H9 (cell line): Measurements from ENCODE around the gene RAB11B. TPM values are rescaled to one million over a fixed set of nuclear protein-coding genes. Genes with fewer than 3 reads are reported as not detected.
"Not testable (repeated sequence)": the region's sequence is repeated elsewhere in the genome, so short reads cannot be mapped to it uniquely, and the experiment has no call there.

ENCODE experiments used
- DNase-seq: peaks from one replicate; pipeline ENCODE4 v3.0.0-alpha.2; 2017
- H2AFZ ChIP-seq: one replicate; pipeline ENCODE4 v1.6.1; 2013; ENCODE audit warnings: mild to moderate bottlenecking, low read length, control low read depth, moderate library complexity
- H2AK5ac ChIP-seq: 2 replicates; pipeline ENCODE4 v1.6.1; 2013; ENCODE audit warnings: low read length, control low read depth, mixed read lengths; ENCODE audit not compliant: insufficient read length
- H2BK120ac ChIP-seq: one replicate; pipeline ENCODE4 v1.6.1; 2013; ENCODE audit warnings: low read depth, mild to moderate bottlenecking, low read length, control low read depth, inconsistent platforms; ENCODE audit not compliant: poor library complexity, severe bottlenecking
- H2BK12ac ChIP-seq: 2 replicates; pipeline ENCODE4 v1.6.1; 2013; ENCODE audit warnings: low read length, control low read depth, mixed read lengths, low read depth; ENCODE audit not compliant: insufficient read length
- H2BK15ac ChIP-seq: 2 replicates; pipeline ENCODE4 v1.6.1; 2013; ENCODE audit warnings: low read depth, low read length, control low read depth
- H2BK20ac ChIP-seq: one replicate; pipeline ENCODE4 v1.6.1; 2013; ENCODE audit warnings: low read depth, mild to moderate bottlenecking, low read length, control low read depth, inconsistent platforms; ENCODE audit not compliant: poor library complexity, severe bottlenecking
- H2BK5ac ChIP-seq: 2 replicates; pipeline ENCODE4 v1.6.1; 2013; ENCODE audit warnings: low read length, control low read depth, mixed read lengths; ENCODE audit not compliant: insufficient read length
- H3K14ac ChIP-seq: 2 replicates; pipeline ENCODE4 v1.6.1; 2013; ENCODE audit warnings: low read length, control low read depth; ENCODE audit not compliant: insufficient read depth
- H3K18ac ChIP-seq: 2 replicates; pipeline ENCODE4 v1.6.1; 2013; ENCODE audit warnings: low read depth, mild to moderate bottlenecking, mixed read lengths, low read length, control low read depth; ENCODE audit not compliant: insufficient read length
- H3K23ac ChIP-seq: 2 replicates; pipeline ENCODE4 v1.6.1; 2013; ENCODE audit warnings: low read length, control low read depth, mixed read lengths, low read depth; ENCODE audit not compliant: insufficient read length
- H3K23me2 ChIP-seq: 2 replicates; pipeline ENCODE4 v1.6.1; 2013; ENCODE audit warnings: low read depth, mild to moderate bottlenecking, mixed read lengths, low read length, control low read depth; ENCODE audit not compliant: insufficient read length, poor library complexity, severe bottlenecking
- H3K27ac ChIP-seq: 2 replicates; pipeline ENCODE4 v1.5.1; 2013; ENCODE audit warnings: low read length, control low read depth, mixed read lengths, low read depth; ENCODE audit not compliant: insufficient read length
- H3K27me3 ChIP-seq: 2 replicates; pipeline ENCODE4 v1.6.1; 2013; ENCODE audit warnings: low read length, control low read depth, inconsistent platforms; ENCODE audit not compliant: insufficient read depth
- H3K4ac ChIP-seq: 2 replicates; pipeline ENCODE4 v1.6.1; 2013; ENCODE audit warnings: low read depth, mild to moderate bottlenecking, control low read depth, inconsistent platforms, low read length, moderate library complexity
- H3K4me1 ChIP-seq: 2 replicates; pipeline ENCODE4 v1.6.1; 2013; ENCODE audit warnings: low read length, control low read depth, inconsistent platforms; ENCODE audit not compliant: insufficient read depth
- H3K4me2 ChIP-seq: 2 replicates; pipeline ENCODE4 v1.6.1; 2013; ENCODE audit warnings: low read length, control low read depth, mixed read lengths; ENCODE audit not compliant: insufficient read length, insufficient read depth
- H3K56ac ChIP-seq: 2 replicates; pipeline ENCODE4 v1.6.1; 2013; ENCODE audit warnings: low read depth, mild to moderate bottlenecking, mixed read lengths, low read length, control low read depth; ENCODE audit not compliant: insufficient read length
- H3K79me1 ChIP-seq: 2 replicates; pipeline ENCODE4 v1.6.1; 2013; ENCODE audit warnings: low read depth, mild to moderate bottlenecking, moderate library complexity, low read length, control low read depth, inconsistent platforms; ENCODE audit not compliant: insufficient read depth, poor library complexity, severe bottlenecking
- H3K79me2 ChIP-seq: 2 replicates; pipeline ENCODE4 v1.6.1; 2013; ENCODE audit warnings: low read length, control low read depth, inconsistent platforms; ENCODE audit not compliant: insufficient read depth
- H3K9ac ChIP-seq: 2 replicates; pipeline ENCODE4 v1.6.1; 2013; ENCODE audit warnings: low read length, control low read depth, mixed read lengths; ENCODE audit not compliant: insufficient read length; ENCODE audit errors: extremely low read depth
- H3K9me3 ChIP-seq: one replicate; pipeline ENCODE4 v1.6.1; 2013; ENCODE audit warnings: low read depth, low read length, inconsistent platforms; ENCODE audit not compliant: control insufficient read depth
- H3T11ph ChIP-seq: one replicate; pipeline ENCODE4 v1.6.1; 2013; ENCODE audit warnings: mild to moderate bottlenecking, low read length, control low read depth, inconsistent platforms
- H4K20me1 ChIP-seq: one replicate; pipeline ENCODE4 v1.6.1; 2013; ENCODE audit not compliant: control insufficient read depth, insufficient read length, insufficient read depth
- H4K5ac ChIP-seq: 2 replicates; pipeline ENCODE4 v1.6.1; 2013; ENCODE audit warnings: low read depth, mild to moderate bottlenecking, mixed read lengths, low read length, control low read depth; ENCODE audit not compliant: insufficient read length
- H4K8ac ChIP-seq: replicated peaks from 2 replicates; pipeline ENCODE4 v1.6.1; 2013; ENCODE audit warnings: low read length, control low read depth, mixed read lengths, low read depth; ENCODE audit not compliant: insufficient read length
- H4K91ac ChIP-seq: 2 replicates; pipeline ENCODE4 v1.6.1; 2013; ENCODE audit warnings: low read depth, mild to moderate bottlenecking, moderate library complexity, mixed read lengths, low read length, control low read depth; ENCODE audit not compliant: insufficient read length
- H3K27ac Mint-ChIP-seq, 3 experiments: 2 replicates in 2 of 3; 3 replicates in 1 of 3; pipeline ENCODE4 v1.8.0; 2020 to 2021; ENCODE audit warnings: mixed read lengths in 3 of 3, mild to moderate bottlenecking in 1 of 3, moderate library complexity in 1 of 3
- H3K27me3 Mint-ChIP-seq: 2 replicates; pipeline ENCODE4 v1.8.0; 2021; ENCODE audit warnings: low read depth, mild to moderate bottlenecking, moderate library complexity, mixed read lengths
- H3K36me3 Mint-ChIP-seq, 3 experiments: 2 replicates in 2 of 3; 3 replicates in 1 of 3; pipeline ENCODE4 v1.8.0; 2020 to 2021; ENCODE audit warnings: low read depth in 3 of 3, mixed read lengths in 3 of 3; ENCODE audit not compliant: insufficient read depth in 1 of 3
- H3K4me1 Mint-ChIP-seq, 2 experiments: 2 replicates each; pipeline ENCODE4 v1.8.0; 2020; ENCODE audit warnings: mixed read lengths in 2 of 2
- H3K4me3 Mint-ChIP-seq, 2 experiments: 2 replicates in 1 of 2; 3 replicates in 1 of 2; pipeline ENCODE4 v1.8.0; 2020 to 2021; ENCODE audit warnings: mild to moderate bottlenecking in 2 of 2, mixed read lengths in 2 of 2, moderate library complexity in 1 of 2
- H3K9me3 Mint-ChIP-seq, 2 experiments: 2 replicates in 1 of 2; 3 replicates in 1 of 2; pipeline ENCODE4 v1.8.0; 2020; ENCODE audit warnings: mild to moderate bottlenecking in 2 of 2, mixed read lengths in 2 of 2, moderate library complexity in 1 of 2
- WGBS: extraction: QIAGEN DNeasy Blood & Tissue Kit; methylation state at CpG from one replicate; pipeline ENCODE4 v1.1.7; 2013; ENCODE audit warnings: missing lambda C conversion rate, low lambda C conversion rate, mixed read lengths; ENCODE audit not compliant: insufficient read length; ENCODE audit errors: extremely low coverage; 5-methylcytosine and 5-hydroxymethylcytosine counted together
- total RNA-seq: library from RNA; stranded (reverse); gene quantifications from 2 replicates; pipeline ENCODE4 v1.2.1, GENCODE V29; 2021

RAB11B gene
- total RNA-seq, 1 experiment from 2014 or later, result 106 TPM

GRCh38 chr19:8376373-8376974, 13.7 kb upstream of the RAB11B start:
- peak overlapping the region in 2 of 3 experiments; percentile 30 to 52; a peak in 2 of 7 replicates for H3K27ac Mint-ChIP-seq
- not testable (repeated sequence) for H2BK12ac ChIP-seq, H2AFZ ChIP-seq, H3K18ac ChIP-seq, H2BK20ac ChIP-seq, H4K8ac ChIP-seq, H3K23ac ChIP-seq, H3K9me3 Mint-ChIP-seq, H4K91ac ChIP-seq, H2BK5ac ChIP-seq, H4K5ac ChIP-seq, H4K20me1 ChIP-seq, H3K4ac ChIP-seq, H3K9ac ChIP-seq, H3K9me3 ChIP-seq, H3K79me2 ChIP-seq, H3K79me1 ChIP-seq, H3K27me3 Mint-ChIP-seq, H3K56ac ChIP-seq, H3K4me2 ChIP-seq, H3K27ac ChIP-seq, DNase-seq, H3K23me2 ChIP-seq, H2AK5ac ChIP-seq, H3K14ac ChIP-seq, H3K4me3 Mint-ChIP-seq, H3T11ph ChIP-seq, H3K27me3 ChIP-seq, H3K4me1 ChIP-seq, H2BK15ac ChIP-seq, H2BK120ac ChIP-seq
- WGBS, result no CpG with 5 or more reads among the region's 10 CpGs
- H3K4me1 Mint-ChIP-seq, result peaks cover 20% of the 10 kb centered on the region in 2 experiments
- peaks cover 15 to 34% (median 28%) of the 10 kb centered on the region in 3 experiments; a peak in 6 of 7 replicates for H3K36me3 Mint-ChIP-seq
